GM12878 (cell line): ENCODE measurements around the gene CCDC51. TPM values are rescaled to one million over a fixed set of nuclear protein-coding genes. Genes with fewer than 3 reads are reported as not detected.

Experiments used
- ATAC-seq: fragments of 200-7000 bp; cut with Tn5 transposase; 3 replicates; pipeline ENCODE4 v1.9.1; 2020; ENCODE audit warnings: mild to moderate bottlenecking, moderate library complexity
- BruUV-seq: library from RNA; stranded (reverse); fragments of 400-500 nt; replicated peaks from 2 replicates; lab custom pipeline; 2021; lab: Mats Ljungman, UMichigan
- CTCF ChIA-PET: fragments of 300-600 bp; sonication (Branson Sonifier 250); formaldehyde crosslinking; extraction: SDS; loops from one replicate; lab custom pipeline; 2021; ENCODE audit warnings: inconsistent platforms; lab: Yijun Ruan, JAX
- POLR2A ChIA-PET: fragments of 350-600 bp; formaldehyde crosslinking; extraction: SDS; loops from one replicate; lab custom pipeline; 2021; ENCODE audit warnings: inconsistent platforms; lab: Charles Lee
- RAD21 ChIA-PET: fragments of 300-600 bp; sonication (Branson Sonifier 250); formaldehyde crosslinking; loops from one replicate; lab custom pipeline; 2023; ENCODE audit warnings: antibody characterized with exemption; ENCODE audit not compliant: unreplicated experiment; lab: Charles Lee
- SMC1A ChIA-PET: fragments of 300-600 bp; sonication (Branson Sonifier 250); formaldehyde crosslinking; loops from one replicate; lab custom pipeline; 2023; ENCODE audit not compliant: unreplicated experiment, uncharacterized antibody; lab: Charles Lee
- DNase-seq: peaks from one replicate; pipeline ENCODE4 v3.0.0-alpha.2; 2011; ENCODE audit warnings: low read depth, low spot score
- FAIRE-seq: peaks from 3 replicates; lab custom pipeline; 2011; peaks lifted over from hg19 to GRCh38; lab: Jason Lieb, UNC
- H2AFZ ChIP-seq: 2 replicates; pipeline ENCODE4 v1.6.0; 2011; ENCODE audit warnings: low read depth, low read length, control low read depth; ENCODE audit not compliant: control insufficient read depth
- H3K27ac ChIP-seq: 2 replicates; pipeline ENCODE4 v1.5.1; 2011; ENCODE audit warnings: control low read depth; ENCODE audit not compliant: control insufficient read depth, insufficient read depth
- H3K27me3 ChIP-seq, 2 experiments: replicated peaks in 1 of 2; 2 replicates each; pipeline versions ENCODE4 v1.6.0 to v1.6.1; 2011; ENCODE audit warnings: low read length in 1 of 2; ENCODE audit not compliant: control insufficient read depth in 2 of 2, insufficient read depth in 2 of 2
- H3K36me3 ChIP-seq, 2 experiments: 2 replicates each; pipeline ENCODE4 v1.5.1; 2011; ENCODE audit warnings: low read length in 1 of 2; ENCODE audit not compliant: control insufficient read depth in 2 of 2, insufficient read depth in 2 of 2
- H3K4me1 ChIP-seq: 2 replicates; pipeline ENCODE4 v1.6.1; 2011; ENCODE audit warnings: mild to moderate bottlenecking, low read length, moderate library complexity, mixed read lengths; ENCODE audit not compliant: control insufficient read depth, insufficient read depth
- H3K4me2 ChIP-seq: 2 replicates; pipeline ENCODE4 v1.6.0; 2011; ENCODE audit warnings: control low read depth; ENCODE audit not compliant: control insufficient read depth, insufficient read depth
- H3K4me3 ChIP-seq: fragments of 200-600 bp; sonication (generic); 2 replicates; pipeline ENCODE4 v1.5.1; 2016
- H3K79me2 ChIP-seq: 2 replicates; pipeline ENCODE4 v1.6.0; 2011; ENCODE audit warnings: low read length; ENCODE audit not compliant: control insufficient read depth, insufficient read depth
- H3K9ac ChIP-seq: 2 replicates; pipeline ENCODE4 v1.8.0; 2011; ENCODE audit warnings: low read length, control low read depth, mixed read lengths; ENCODE audit not compliant: control insufficient read depth, insufficient read depth
- H3K9me3 ChIP-seq: replicated peaks from 3 replicates; pipeline ENCODE4 v1.5.1; 2011; ENCODE audit warnings: mild to moderate bottlenecking, low read length; ENCODE audit not compliant: control insufficient read depth, insufficient read depth
- H4K20me1 ChIP-seq: 2 replicates; pipeline ENCODE4 v1.6.0; 2011; ENCODE audit not compliant: control insufficient read depth, insufficient read depth
- CBX5 ChIP-seq: sonication (generic); IDR thresholded peaks from 2 replicates; pipeline ENCODE4 v1.6.1; 2016; ENCODE audit warnings: low read depth, moderate library complexity, mild to moderate bottlenecking, inconsistent platforms
- EED ChIP-seq: sonication (generic); IDR thresholded peaks from 2 replicates; pipeline ENCODE4 v1.6.1; 2016; ENCODE audit warnings: antibody characterized with exemption, low read depth
- LARP7 ChIP-seq: fragments of 450-650 bp; IDR thresholded peaks from 2 replicates; pipeline ENCODE4 v1.6.1; 2017; ENCODE audit warnings: mild to moderate bottlenecking
- MXI1 ChIP-seq: fragments of 150-350 bp; IDR thresholded peaks from 2 replicates; pipeline ENCODE4 v1.6.1; 2011; ENCODE audit warnings: low read depth, mild to moderate bottlenecking, inconsistent platforms, low read length, improper control_type of control experiment
- MYC ChIP-seq: IDR thresholded peaks from 2 replicates; pipeline ENCODE4 v1.6.1; 2011; ENCODE audit warnings: mild to moderate bottlenecking, low read length, moderate library complexity, inconsistent platforms; ENCODE audit not compliant: insufficient read depth, insufficient replicate concordance, insufficient read length, severe bottlenecking
- PAX5 ChIP-seq: IDR thresholded peaks from 2 replicates; pipeline ENCODE4 v1.6.1; 2011; ENCODE audit warnings: low read depth, low read length, borderline replicate concordance
- RUNX3 ChIP-seq: IDR thresholded peaks from 2 replicates; pipeline ENCODE4 v1.6.1; 2012; ENCODE audit warnings: low read length, inconsistent platforms
- SRF ChIP-seq, 2 experiments: IDR thresholded peaks; 2 replicates each; pipeline ENCODE4 v1.6.1; 2011; ENCODE audit warnings: low read depth in 2 of 2, low read length in 2 of 2, mild to moderate bottlenecking in 1 of 2, moderate library complexity in 1 of 2
- ZNF384 ChIP-seq: IDR thresholded peaks from 2 replicates; pipeline ENCODE4 v1.6.1; 2012; ENCODE audit warnings: low read depth, mild to moderate bottlenecking, low read length, improper control_type of control experiment, borderline replicate concordance
- WGBS: methylation state at CpG from one replicate; pipeline ENCODE4 v1.1.6; 2016; ENCODE audit warnings: low lambda C conversion rate; ENCODE audit not compliant: insufficient replicate concordance, insufficient coverage; ENCODE audit errors: missing lambda C conversion rate; 5-methylcytosine and 5-hydroxymethylcytosine counted together
- in situ Hi-C: fragments of 300-500 bp; cut with MboI; formaldehyde crosslinking; loops from 9 replicates; pipeline ENCODE4 v1.14.3; 2018; ENCODE audit warnings: mixed read lengths
- intact Hi-C: fragments of 100-400 bp; cut with micrococcal nuclease; formaldehyde crosslinking; loops from one replicate; pipeline ENCODE4 v1.14.2; 2022; ENCODE audit not compliant: unreplicated experiment
- polyA plus RNA-seq, 11 experiments: library from polyadenylated mRNA; depleted of rRNA in 4 of 11; unstranded in 6 of 11; stranded (reverse) in 5 of 11; fragments of >200 nt; fragmentation: Nextera tagmentation in 4 of 11; fragmentation: Illumina TruSeq in 1 of 11; extraction: Ambion mirVana in 4 of 11; extraction: Trizol in 1 of 11; gene quantifications; 1 replicate in 1 of 11; 2 replicates in 10 of 11; pipeline versions ENCODE4 v1.2.1 to v1.2.3, GENCODE V29; 2011 to 2016; ENCODE audit warnings: inconsistent platforms in 2 of 11, missing spikeins in 2 of 11, low read depth in 1 of 11
- total RNA-seq, 4 experiments: library from RNA; depleted of rRNA in 3 of 4; stranded (reverse); fragments of >200 nt in 3 of 4; fragmentation: Illumina TruSeq in 1 of 4; extraction: Trizol in 1 of 4; gene quantifications; 2 replicates each; pipeline versions ENCODE4 v1.2.1 to v1.2.3, GENCODE V29; 2013 to 2021
- TF ChIP-seq, protein P1 (sequence below), 3 experiments: IDR thresholded peaks in 2 of 3; conservative IDR thresholded peaks in 1 of 3; 2 replicates each; pipeline ENCODE4 v1.5.1; 2011; ENCODE audit warnings: low read depth in 3 of 3, low read length in 3 of 3, mild to moderate bottlenecking in 3 of 3, control low read depth in 2 of 3, moderate library complexity in 2 of 3, inconsistent platforms in 1 of 3, mixed read lengths in 1 of 3; ENCODE audit not compliant: control insufficient read depth in 2 of 3, insufficient read depth in 1 of 3; ENCODE audit errors: extremely low read depth in 1 of 3
- TF ChIP-seq, protein P2 (sequence below): fragments of 450-650 bp; formaldehyde crosslinking; IDR thresholded peaks from 2 replicates; pipeline ENCODE4 v1.4.0; 2020; ENCODE audit warnings: mild to moderate bottlenecking, moderate library complexity
- TF ChIP-seq, protein P3 (sequence below): fragments of 450-650 bp; IDR thresholded peaks from 2 replicates; pipeline ENCODE4 v1.6.1; 2014; ENCODE audit warnings: mild to moderate bottlenecking
- TF ChIP-seq, protein P4 (sequence below): fragments of 450-650 bp; IDR thresholded peaks from 2 replicates; pipeline ENCODE4 v1.6.1; 2017; ENCODE audit warnings: borderline replicate concordance

The CCDC51 gene
- total and polyA plus RNA-seq, 10 of the 15 experiments (the other 5 are each of a cell fraction or from before 2014, with no cell fraction given) = 10.6 to 54.9 (median 28.5) TPM

DNA sequence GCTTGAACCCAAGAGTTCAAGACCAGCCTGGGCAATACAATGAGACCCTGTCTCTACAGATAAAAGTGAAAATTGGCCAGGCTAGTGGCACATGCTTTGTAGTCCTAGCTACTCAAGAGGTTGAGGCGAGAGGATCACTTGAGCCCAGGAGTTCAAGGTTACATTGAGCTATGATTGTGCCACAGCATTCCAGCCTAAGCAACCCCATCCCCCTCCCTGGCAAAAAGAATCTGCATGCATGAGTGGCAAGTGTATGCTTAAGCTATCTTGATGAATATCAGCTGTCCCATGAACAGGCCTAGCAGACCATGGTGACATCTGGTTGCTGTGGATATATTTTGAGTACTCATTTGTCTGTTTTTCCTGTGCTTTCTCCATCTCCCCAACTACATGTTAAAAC is 11.4 kb upstream of the CCDC51 start:
- CTCF ChIA-PET = interaction anchor here (2.2 to 5.4 kb wide), 2 partner anchors 15 to 51 kb away, joined by 7 to 54 read pairs; no protein-coding TSS in a partner anchor
- in situ Hi-C loops = no loop called here
- RAD21 ChIA-PET = interaction anchor here (0.8 to 3.9 kb wide), 4 partner anchors 15 to 98 kb away, joined by 3 to 18 read pairs (median 3); no protein-coding TSS in a partner anchor
- peaks cover 4% of the 10 kb centered on the region for H3K4me1 ChIP-seq
- no peak overlapping the region for H3K9ac ChIP-seq
- H3K79me2 ChIP-seq = peaks cover 18% of the 10 kb centered on the region
- intact Hi-C loops = no loop called here
- no TSS peak for BruUV-seq
- H4K20me1 ChIP-seq = no peaks in the 10 kb centered on the region
- no peak overlapping the region for H3K27ac ChIP-seq
- FAIRE-seq = no peak
- no peak for DNase-seq
- no peak overlapping the region for H2AFZ ChIP-seq
- POLR2A ChIA-PET = interaction anchor here (1.1 kb wide), 1 partner anchor 22 kb away, joined by 3 read pairs; no protein-coding TSS in a partner anchor
- H3K27me3 ChIP-seq = no peaks in the 10 kb centered on the region
- WGBS = 100% methylated on average over 1 of the region's 1 CpG
- H3K4me2 ChIP-seq = no peak overlapping the region
- H3K9me3 ChIP-seq = no peaks in the 10 kb centered on the region
- peaks cover 1 to 23% of the 10 kb centered on the region in 2 experiments; a peak in 2 of 4 replicates for H3K36me3 ChIP-seq
- no peak overlapping the region for H3K4me3 ChIP-seq
- no peak for ATAC-seq
- SMC1A ChIA-PET = interaction anchor here (0.6 to 2.0 kb wide), 4 partner anchors 12 to 910 kb away, joined by 4 to 6 read pairs (median 5); partner anchors contain the start of genes CCDC51 and TMA7
- TF ChIP-seq MXI1 (no peak), CBX5 (no peak), MYC (no peak), ZNF384 (no peak), EED (no peak), LARP7 (no peak), PAX5 (no peak), SRF (IDR thresholded peaks at IDR 0.05; ENCODE audit: low read depth in 2 of 2, low read length in 2 of 2) (no peak), RUNX3 (no peak)
- TF ChIP-seq, protein P1, sequence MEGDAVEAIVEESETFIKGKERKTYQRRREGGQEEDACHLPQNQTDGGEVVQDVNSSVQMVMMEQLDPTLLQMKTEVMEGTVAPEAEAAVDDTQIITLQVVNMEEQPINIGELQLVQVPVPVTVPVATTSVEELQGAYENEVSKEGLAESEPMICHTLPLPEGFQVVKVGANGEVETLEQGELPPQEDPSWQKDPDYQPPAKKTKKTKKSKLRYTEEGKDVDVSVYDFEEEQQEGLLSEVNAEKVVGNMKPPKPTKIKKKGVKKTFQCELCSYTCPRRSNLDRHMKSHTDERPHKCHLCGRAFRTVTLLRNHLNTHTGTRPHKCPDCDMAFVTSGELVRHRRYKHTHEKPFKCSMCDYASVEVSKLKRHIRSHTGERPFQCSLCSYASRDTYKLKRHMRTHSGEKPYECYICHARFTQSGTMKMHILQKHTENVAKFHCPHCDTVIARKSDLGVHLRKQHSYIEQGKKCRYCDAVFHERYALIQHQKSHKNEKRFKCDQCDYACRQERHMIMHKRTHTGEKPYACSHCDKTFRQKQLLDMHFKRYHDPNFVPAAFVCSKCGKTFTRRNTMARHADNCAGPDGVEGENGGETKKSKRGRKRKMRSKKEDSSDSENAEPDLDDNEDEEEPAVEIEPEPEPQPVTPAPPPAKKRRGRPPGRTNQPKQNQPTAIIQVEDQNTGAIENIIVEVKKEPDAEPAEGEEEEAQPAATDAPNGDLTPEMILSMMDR (IDR thresholded peaks at IDR 0.05 in 2 of 3, conservative IDR thresholded peaks at IDR 0.05 in 1 of 3; ENCODE audit: control insufficient read depth in 2 of 3, extremely low read depth in 1 of 3, insufficient read depth in 1 of 3, low read depth in 3 of 3, low read length in 3 of 3) = no peak
- TF ChIP-seq, protein P2, sequence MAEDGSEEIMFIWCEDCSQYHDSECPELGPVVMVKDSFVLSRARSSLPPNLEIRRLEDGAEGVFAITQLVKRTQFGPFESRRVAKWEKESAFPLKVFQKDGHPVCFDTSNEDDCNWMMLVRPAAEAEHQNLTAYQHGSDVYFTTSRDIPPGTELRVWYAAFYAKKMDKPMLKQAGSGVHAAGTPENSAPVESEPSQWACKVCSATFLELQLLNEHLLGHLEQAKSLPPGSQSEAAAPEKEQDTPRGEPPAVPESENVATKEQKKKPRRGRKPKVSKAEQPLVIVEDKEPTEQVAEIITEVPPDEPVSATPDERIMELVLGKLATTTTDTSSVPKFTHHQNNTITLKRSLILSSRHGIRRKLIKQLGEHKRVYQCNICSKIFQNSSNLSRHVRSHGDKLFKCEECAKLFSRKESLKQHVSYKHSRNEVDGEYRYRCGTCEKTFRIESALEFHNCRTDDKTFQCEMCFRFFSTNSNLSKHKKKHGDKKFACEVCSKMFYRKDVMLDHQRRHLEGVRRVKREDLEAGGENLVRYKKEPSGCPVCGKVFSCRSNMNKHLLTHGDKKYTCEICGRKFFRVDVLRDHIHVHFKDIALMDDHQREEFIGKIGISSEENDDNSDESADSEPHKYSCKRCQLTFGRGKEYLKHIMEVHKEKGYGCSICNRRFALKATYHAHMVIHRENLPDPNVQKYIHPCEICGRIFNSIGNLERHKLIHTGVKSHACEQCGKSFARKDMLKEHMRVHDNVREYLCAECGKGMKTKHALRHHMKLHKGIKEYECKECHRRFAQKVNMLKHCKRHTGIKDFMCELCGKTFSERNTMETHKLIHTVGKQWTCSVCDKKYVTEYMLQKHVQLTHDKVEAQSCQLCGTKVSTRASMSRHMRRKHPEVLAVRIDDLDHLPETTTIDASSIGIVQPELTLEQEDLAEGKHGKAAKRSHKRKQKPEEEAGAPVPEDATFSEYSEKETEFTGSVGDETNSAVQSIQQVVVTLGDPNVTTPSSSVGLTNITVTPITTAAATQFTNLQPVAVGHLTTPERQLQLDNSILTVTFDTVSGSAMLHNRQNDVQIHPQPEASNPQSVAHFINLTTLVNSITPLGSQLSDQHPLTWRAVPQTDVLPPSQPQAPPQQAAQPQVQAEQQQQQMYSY (CRISPR knock-in tag) = no peak
- TF ChIP-seq, protein P3, sequence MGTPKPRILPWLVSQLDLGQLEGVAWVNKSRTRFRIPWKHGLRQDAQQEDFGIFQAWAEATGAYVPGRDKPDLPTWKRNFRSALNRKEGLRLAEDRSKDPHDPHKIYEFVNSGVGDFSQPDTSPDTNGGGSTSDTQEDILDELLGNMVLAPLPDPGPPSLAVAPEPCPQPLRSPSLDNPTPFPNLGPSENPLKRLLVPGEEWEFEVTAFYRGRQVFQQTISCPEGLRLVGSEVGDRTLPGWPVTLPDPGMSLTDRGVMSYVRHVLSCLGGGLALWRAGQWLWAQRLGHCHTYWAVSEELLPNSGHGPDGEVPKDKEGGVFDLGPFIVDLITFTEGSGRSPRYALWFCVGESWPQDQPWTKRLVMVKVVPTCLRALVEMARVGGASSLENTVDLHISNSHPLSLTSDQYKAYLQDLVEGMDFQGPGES = no peak
- TF ChIP-seq, protein P4, sequence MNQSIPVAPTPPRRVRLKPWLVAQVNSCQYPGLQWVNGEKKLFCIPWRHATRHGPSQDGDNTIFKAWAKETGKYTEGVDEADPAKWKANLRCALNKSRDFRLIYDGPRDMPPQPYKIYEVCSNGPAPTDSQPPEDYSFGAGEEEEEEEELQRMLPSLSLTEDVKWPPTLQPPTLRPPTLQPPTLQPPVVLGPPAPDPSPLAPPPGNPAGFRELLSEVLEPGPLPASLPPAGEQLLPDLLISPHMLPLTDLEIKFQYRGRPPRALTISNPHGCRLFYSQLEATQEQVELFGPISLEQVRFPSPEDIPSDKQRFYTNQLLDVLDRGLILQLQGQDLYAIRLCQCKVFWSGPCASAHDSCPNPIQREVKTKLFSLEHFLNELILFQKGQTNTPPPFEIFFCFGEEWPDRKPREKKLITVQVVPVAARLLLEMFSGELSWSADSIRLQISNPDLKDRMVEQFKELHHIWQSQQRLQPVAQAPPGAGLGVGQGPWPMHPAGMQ = no peak
